BJ (cell line): Measurements from ENCODE around the gene PCDHGB6. TPM values are rescaled to one million over a fixed set of nuclear protein-coding genes. Genes with fewer than 3 reads are reported as not detected.
A peak's percentile ranks its signal among the peaks of the same experiment; 100 is the strongest.
"Not testable (repeated sequence)": the region's sequence is repeated elsewhere in the genome, so short reads cannot be mapped to it uniquely, and the experiment has no call there.

Experiments used
- CTCF ChIA-PET: fragments of 350-600 bp; formaldehyde crosslinking; extraction: SDS; loops from one replicate; lab custom pipeline; 2021; ENCODE audit warnings: antibody characterized with exemption, inconsistent platforms; lab: Yijun Ruan, JAX
- POLR2A ChIA-PET: fragments of 300-600 bp; sonication (Branson Sonifier 250); formaldehyde crosslinking; extraction: SDS; loops from one replicate; lab custom pipeline; 2021; ENCODE audit warnings: antibody characterized with exemption; lab: Charles Lee
- DNase-seq: peaks from one replicate; pipeline ENCODE4 v3.0.0-alpha.2; 2011; ENCODE audit warnings: low read depth
- H3K27me3 ChIP-seq: 2 replicates; pipeline ENCODE4 v1.6.0; 2011; ENCODE audit warnings: low read length; ENCODE audit not compliant: control insufficient read depth, insufficient read depth
- H3K36me3 ChIP-seq: 2 replicates; pipeline ENCODE4 v1.5.1; 2011; ENCODE audit warnings: low read length; ENCODE audit not compliant: control insufficient read depth, insufficient read depth
- H3K4me3 ChIP-seq: 2 replicates; pipeline ENCODE4 v1.5.1; 2011; ENCODE audit warnings: low read depth, mild to moderate bottlenecking, control low read depth, low read length
- polyA plus RNA-seq: library from polyadenylated mRNA; depleted of rRNA; stranded (reverse); fragments of >200 nt; gene quantifications from 2 replicates; pipeline ENCODE4 v1.2.3, GENCODE V29; 2011
- TF ChIP-seq, protein P1 (sequence below): IDR thresholded peaks from 2 replicates; pipeline ENCODE4 v1.5.1; 2011; ENCODE audit warnings: low read depth, mild to moderate bottlenecking, control low read depth, inconsistent platforms, low read length, moderate library complexity; ENCODE audit not compliant: insufficient read depth

PCDHGB6 gene
- polyA plus RNA-seq, 1 experiment: 1.5 TPM

DNA sequence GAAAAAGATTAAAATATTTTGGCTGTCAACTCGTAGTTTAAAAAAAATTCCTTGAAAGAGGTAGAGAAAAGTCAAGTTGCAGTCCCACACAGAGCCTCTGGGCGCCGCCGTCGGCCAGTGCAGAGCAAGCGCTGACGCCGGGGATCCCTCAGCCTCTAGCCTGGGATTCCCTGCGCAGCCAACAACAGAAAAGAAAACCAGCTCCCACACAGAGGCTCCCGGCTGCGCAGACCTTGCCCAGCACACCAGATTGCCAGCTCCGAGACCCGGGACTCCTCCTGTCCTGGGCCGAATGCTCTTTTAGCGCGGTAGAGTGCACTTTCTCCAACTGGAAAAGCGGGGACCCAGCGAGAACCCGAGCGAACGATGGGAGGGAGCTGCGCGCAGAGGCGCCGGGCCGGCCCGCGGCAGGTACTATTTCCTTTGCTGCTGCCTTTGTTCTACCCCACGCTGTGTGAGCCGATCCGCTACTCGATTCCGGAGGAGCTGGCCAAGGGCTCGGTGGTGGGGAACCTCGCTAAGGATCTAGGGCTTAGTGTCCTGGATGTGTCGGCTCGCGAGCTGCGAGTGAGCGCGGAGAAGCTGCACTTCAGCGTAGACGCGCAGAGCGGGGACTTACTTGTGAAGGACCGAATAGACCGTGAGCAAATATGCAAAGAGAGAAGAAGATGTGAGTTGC lies 9.8 kb downstream of the PCDHGB6 start, which contains the start of gene PCDHGB7:
Gene PCDHGB7 (plus strand): TSS at position 184 of the 679 bp plus-strand sequence. CDS start 183 bp downstream, at position 367.
- DNase-seq, H3K36me3 ChIP-seq, H3K27me3 ChIP-seq, POLR2A ChIA-PET: not testable (repeated sequence)
- peak within 1 kb of the TSS; percentile 47 for H3K4me3 ChIP-seq
- CTCF ChIA-PET: interaction anchor here (0.6 to 7.6 kb wide), 42 partner anchors 9 to 235 kb away, joined by 3 to 112 read pairs (median 4); partner anchors contain the start of genes PCDHB14, PCDHGA1, PCDHGA12 and PCDHGA5
- TF ChIP-seq, protein P1, sequence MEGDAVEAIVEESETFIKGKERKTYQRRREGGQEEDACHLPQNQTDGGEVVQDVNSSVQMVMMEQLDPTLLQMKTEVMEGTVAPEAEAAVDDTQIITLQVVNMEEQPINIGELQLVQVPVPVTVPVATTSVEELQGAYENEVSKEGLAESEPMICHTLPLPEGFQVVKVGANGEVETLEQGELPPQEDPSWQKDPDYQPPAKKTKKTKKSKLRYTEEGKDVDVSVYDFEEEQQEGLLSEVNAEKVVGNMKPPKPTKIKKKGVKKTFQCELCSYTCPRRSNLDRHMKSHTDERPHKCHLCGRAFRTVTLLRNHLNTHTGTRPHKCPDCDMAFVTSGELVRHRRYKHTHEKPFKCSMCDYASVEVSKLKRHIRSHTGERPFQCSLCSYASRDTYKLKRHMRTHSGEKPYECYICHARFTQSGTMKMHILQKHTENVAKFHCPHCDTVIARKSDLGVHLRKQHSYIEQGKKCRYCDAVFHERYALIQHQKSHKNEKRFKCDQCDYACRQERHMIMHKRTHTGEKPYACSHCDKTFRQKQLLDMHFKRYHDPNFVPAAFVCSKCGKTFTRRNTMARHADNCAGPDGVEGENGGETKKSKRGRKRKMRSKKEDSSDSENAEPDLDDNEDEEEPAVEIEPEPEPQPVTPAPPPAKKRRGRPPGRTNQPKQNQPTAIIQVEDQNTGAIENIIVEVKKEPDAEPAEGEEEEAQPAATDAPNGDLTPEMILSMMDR: peak; percentile 81

DNA sequence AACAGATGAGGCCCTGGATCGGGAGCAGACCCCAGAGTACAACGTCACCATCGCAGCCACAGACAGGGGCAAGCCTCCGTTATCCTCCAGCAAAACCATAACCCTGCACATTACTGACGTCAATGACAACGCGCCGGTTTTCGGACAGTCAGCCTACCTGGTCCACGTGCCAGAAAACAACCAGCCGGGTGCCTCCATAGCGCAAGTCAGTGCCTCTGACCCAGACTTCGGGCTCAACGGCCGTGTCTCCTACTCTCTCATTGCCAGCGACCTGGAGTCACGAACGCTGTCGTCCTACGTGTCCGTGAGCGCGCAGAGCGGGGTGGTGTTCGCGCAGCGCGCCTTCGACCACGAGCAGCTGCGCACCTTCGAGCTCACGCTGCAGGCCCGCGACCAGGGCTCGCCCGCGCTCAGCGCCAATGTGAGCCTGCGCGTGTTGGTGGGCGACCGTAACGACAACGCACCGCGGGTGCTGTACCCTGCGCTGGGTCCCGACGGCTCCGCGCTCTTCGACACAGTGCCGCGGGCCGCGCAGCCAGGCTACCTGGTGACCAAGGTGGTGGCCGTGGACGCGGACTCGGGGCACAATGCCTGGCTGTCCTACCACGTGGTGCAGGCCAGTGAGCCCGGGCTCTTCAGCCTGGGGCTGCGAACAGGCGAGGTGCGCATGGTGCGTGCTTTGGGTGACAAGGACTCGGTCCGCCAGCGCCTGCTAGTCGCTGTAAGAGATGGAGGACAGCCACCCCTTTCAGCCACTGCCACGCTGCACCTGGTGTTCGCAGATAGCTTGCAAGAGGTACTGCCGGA lies 11.5 kb downstream of the PCDHGB6 start:
- Histone ChIP-seq H3K4me3 (no peak overlapping the region), H3K27me3 (no peaks in the 10 kb centered on the region), H3K36me3 (peaks cover 3% of the 10 kb centered on the region; the same call in 1 of the 2 replicates)
- ChIA-PET POLR2A (interaction anchor here (0.6 kb wide), 1 partner anchor 11 kb away, joined by 5 read pairs; the partner anchor contains the start of gene PCDHGA12), CTCF (interaction anchor here (0.6 to 7.6 kb wide), 6 partner anchors 39 to 144 kb away, joined by 3 to 112 read pairs (median 12); no protein-coding TSS in a partner anchor)
- TF ChIP-seq, protein P1: no peak
- DNase-seq: no peak

DNA sequence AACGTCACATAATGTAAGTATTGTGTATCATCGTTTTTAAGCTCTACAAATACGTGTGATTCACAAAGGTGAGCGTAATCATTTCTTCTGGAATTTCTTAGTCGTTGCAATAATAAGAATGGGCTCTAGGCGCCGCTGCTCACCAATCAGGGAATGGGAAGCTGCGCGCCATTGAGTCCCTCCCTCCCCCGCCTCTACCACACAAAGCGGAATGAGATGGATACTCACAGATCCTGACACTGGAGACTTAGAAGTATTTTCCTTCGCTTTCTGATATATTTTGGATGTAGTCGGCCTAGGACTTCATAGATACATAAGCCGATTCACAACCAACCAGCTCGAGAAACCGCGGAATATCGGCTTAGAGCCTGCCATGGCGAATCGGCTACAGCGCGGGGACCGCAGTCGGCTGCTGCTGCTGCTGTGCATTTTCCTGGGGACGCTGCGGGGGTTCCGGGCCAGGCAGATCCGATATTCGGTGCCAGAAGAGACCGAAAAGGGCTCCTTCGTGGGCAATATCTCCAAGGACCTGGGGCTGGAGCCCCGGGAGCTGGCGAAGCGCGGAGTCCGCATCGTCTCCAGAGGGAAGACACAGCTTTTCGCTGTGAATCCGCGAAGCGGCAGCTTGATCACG lies 13.2 kb downstream of the PCDHGB6 start, which contains the start of gene PCDHGA11:
Gene PCDHGA11 (plus strand): TSS at position 197 of the 634 bp plus-strand sequence. CDS start 177 bp downstream, at position 374.
- ChIA-PET CTCF (interaction anchor here (0.7 to 7.6 kb wide), 32 partner anchors 8 to 212 kb away, joined by 3 to 112 read pairs (median 4); partner anchors contain the start of genes PCDHGA10, PCDHGA12, PCDHGA5 and PCDHGA8), POLR2A (no interaction called here)
- Histone ChIP-seq H3K27me3 (no peaks in the 10 kb centered on the region), H3K4me3 (peak within 1 kb of the TSS; percentile 47), H3K36me3 (peaks cover 3% of the 10 kb centered on the region; the same call in 1 of the 2 replicates)
- TF ChIP-seq, protein P1: peak; percentile 58
- DNase-seq: no peak

DNA sequence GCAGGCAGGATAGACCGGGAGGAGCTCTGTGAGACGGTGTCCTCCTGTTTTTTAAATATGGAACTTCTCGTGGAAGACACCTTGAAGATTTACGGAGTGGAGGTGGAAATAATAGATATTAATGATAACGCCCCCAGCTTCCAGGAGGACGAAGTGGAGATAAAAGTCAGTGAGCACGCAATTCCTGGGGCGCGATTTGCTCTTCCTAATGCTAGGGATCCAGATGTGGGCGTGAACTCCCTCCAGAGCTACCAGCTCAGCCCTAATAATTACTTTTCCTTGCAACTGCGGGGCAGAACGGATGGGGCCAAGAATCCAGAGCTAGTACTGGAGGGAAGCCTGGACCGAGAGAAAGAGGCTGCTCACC lies 13.7 kb downstream of the PCDHGB6 start:
- no peak for DNase-seq
- TF ChIP-seq, protein P1: no peak
- ChIA-PET CTCF (interaction anchor here (0.7 to 7.6 kb wide), 30 partner anchors 9 to 145 kb away, joined by 3 to 112 read pairs (median 4); partner anchors contain the start of genes PCDHGA10, PCDHGA12, PCDHGA5 and PCDHGA8), POLR2A (no interaction called here)
- H3K27me3 ChIP-seq: no peaks in the 10 kb centered on the region
- H3K4me3 ChIP-seq: peak overlapping the region; percentile 47
- H3K36me3 ChIP-seq: peaks cover 3% of the 10 kb centered on the region; the same call in 1 of the 2 replicates
